KMS-11 (cell line): ENCODE results near the gene MELK.
"Not testable (repeated sequence)": the region's sequence is repeated elsewhere in the genome, so short reads cannot be mapped to it uniquely, and the experiment has no call there.

Experiments used
- H2AFZ ChIP-seq: fragments of 200-600 bp; sonication (generic); 2 replicates; pipeline ENCODE4 v1.6.1; 2016; ENCODE audit warnings: antibody characterized with exemption, mixed run types, low read depth
- H3K27ac ChIP-seq: fragments of 200-600 bp; sonication (generic); 2 replicates; pipeline ENCODE4 v1.6.1; 2016; ENCODE audit warnings: mild to moderate bottlenecking, mixed run types
- H3K27me3 ChIP-seq: fragments of 200-600 bp; sonication (generic); 2 replicates; pipeline ENCODE4 v1.6.1; 2017; ENCODE audit warnings: mild to moderate bottlenecking, low read depth, mixed run types, moderate library complexity; ENCODE audit not compliant: insufficient read depth
- H3K36me3 ChIP-seq: fragments of 200-600 bp; sonication (generic); 2 replicates; pipeline ENCODE4 v1.6.1; 2017; ENCODE audit warnings: mild to moderate bottlenecking, mixed run types; ENCODE audit not compliant: insufficient read depth
- H3K4me1 ChIP-seq: fragments of 200-600 bp; sonication (generic); 2 replicates; pipeline ENCODE4 v1.6.1; 2016; ENCODE audit warnings: mild to moderate bottlenecking, low read depth, mixed run types; ENCODE audit not compliant: poor library complexity, severe bottlenecking
- H3K4me2 ChIP-seq: fragments of 200-600 bp; sonication (generic); 2 replicates; pipeline ENCODE4 v1.7.0; 2016; ENCODE audit warnings: mild to moderate bottlenecking, mixed run types
- H3K4me3 ChIP-seq: fragments of 200-600 bp; sonication (generic); IDR thresholded peaks from 2 replicates; pipeline ENCODE4 v1.6.1; 2017; ENCODE audit warnings: low read depth, low read length, mixed read lengths; ENCODE audit not compliant: insufficient read depth
- H3K79me2 ChIP-seq: fragments of 200-600 bp; sonication (generic); 2 replicates; pipeline ENCODE4 v1.6.1; 2016; ENCODE audit warnings: low read depth, mixed run types; ENCODE audit not compliant: insufficient read depth
- H3K9ac ChIP-seq: fragments of 200-600 bp; sonication (generic); 2 replicates; pipeline ENCODE4 v1.6.1; 2016; ENCODE audit warnings: mild to moderate bottlenecking, mixed run types
- H4K20me1 ChIP-seq: fragments of 200-600 bp; sonication (generic); 2 replicates; pipeline ENCODE4 v1.6.1; 2016; ENCODE audit warnings: mild to moderate bottlenecking, mixed run types; ENCODE audit not compliant: insufficient read depth
- CTCF ChIP-seq: fragments of 200-600 bp; sonication (generic); conservative IDR thresholded peaks from 2 replicates; pipeline ENCODE4 v1.6.1; 2017; ENCODE audit warnings: low read depth, mild to moderate bottlenecking, antibody characterized with exemption, low read length, moderate library complexity, mixed read lengths

The MELK gene

GRCh38 chr9:36548454-36548853 lies 24.2 kb upstream of the MELK start:
- Histone ChIP-seq H3K36me3 (no peaks in the 10 kb centered on the region), H3K9ac (no peak overlapping the region), H3K27me3 (no peaks in the 10 kb centered on the region), H3K79me2 (no peaks in the 10 kb centered on the region), H3K4me2 (no peak overlapping the region), H4K20me1 (no peaks in the 10 kb centered on the region), H3K4me1 (no peaks in the 10 kb centered on the region), H2AFZ (no peak overlapping the region), H3K4me3 (no peak overlapping the region), H3K27ac (no peak overlapping the region)
- TF ChIP-seq CTCF = no peak

GRCh38 chr9:36550135-36550534 lies 22.6 kb upstream of the MELK start:
- Histone ChIP-seq H3K4me1 (no peaks in the 10 kb centered on the region), H4K20me1 (no peaks in the 10 kb centered on the region), H3K9ac (no peak overlapping the region), H3K79me2 (no peaks in the 10 kb centered on the region), H2AFZ (no peak overlapping the region), H3K4me2 (no peak overlapping the region), H3K27me3 (no peaks in the 10 kb centered on the region), H3K4me3 (no peak overlapping the region), H3K36me3 (no peaks in the 10 kb centered on the region), H3K27ac (no peak overlapping the region)
- TF ChIP-seq CTCF = no peak

- H3K4me2 ChIP-seq, H4K20me1 ChIP-seq, H3K27me3 ChIP-seq, H3K4me1 ChIP-seq, H3K9ac ChIP-seq, H3K4me3 ChIP-seq, H3K27ac ChIP-seq, H2AFZ ChIP-seq, H3K36me3 ChIP-seq, H3K79me2 ChIP-seq: not testable (repeated sequence)
Measured at GRCh38 chr9:36550631-36551098, 22.0 kb upstream of the MELK start.

- Histone ChIP-seq H3K4me2 (no peak overlapping the region), H3K27ac (no peak overlapping the region), H3K4me1 (no peaks in the 10 kb centered on the region), H3K9ac (no peak overlapping the region), H3K4me3 (no peak overlapping the region), H4K20me1 (no peaks in the 10 kb centered on the region), H3K36me3 (no peaks in the 10 kb centered on the region), H3K79me2 (no peaks in the 10 kb centered on the region), H2AFZ (no peak overlapping the region), H3K27me3 (no peaks in the 10 kb centered on the region)
- TF ChIP-seq CTCF = no peak
Measured at GRCh38 chr9:36551129-36551528, 21.6 kb upstream of the MELK start.

- Histone ChIP-seq H3K79me2 (no peaks in the 10 kb centered on the region), H3K4me3 (no peak overlapping the region), H3K9ac (no peak overlapping the region), H3K4me1 (no peaks in the 10 kb centered on the region), H3K36me3 (no peaks in the 10 kb centered on the region), H4K20me1 (no peaks in the 10 kb centered on the region), H3K27ac (no peak overlapping the region), H3K27me3 (no peaks in the 10 kb centered on the region), H3K4me2 (no peak overlapping the region), H2AFZ (no peak overlapping the region)
- TF ChIP-seq CTCF = no peak
Measured at GRCh38 chr9:36551910-36552309, 20.8 kb upstream of the MELK start.
